ENCODE data around the gene DOK4.

Gene DOK4

DNA sequence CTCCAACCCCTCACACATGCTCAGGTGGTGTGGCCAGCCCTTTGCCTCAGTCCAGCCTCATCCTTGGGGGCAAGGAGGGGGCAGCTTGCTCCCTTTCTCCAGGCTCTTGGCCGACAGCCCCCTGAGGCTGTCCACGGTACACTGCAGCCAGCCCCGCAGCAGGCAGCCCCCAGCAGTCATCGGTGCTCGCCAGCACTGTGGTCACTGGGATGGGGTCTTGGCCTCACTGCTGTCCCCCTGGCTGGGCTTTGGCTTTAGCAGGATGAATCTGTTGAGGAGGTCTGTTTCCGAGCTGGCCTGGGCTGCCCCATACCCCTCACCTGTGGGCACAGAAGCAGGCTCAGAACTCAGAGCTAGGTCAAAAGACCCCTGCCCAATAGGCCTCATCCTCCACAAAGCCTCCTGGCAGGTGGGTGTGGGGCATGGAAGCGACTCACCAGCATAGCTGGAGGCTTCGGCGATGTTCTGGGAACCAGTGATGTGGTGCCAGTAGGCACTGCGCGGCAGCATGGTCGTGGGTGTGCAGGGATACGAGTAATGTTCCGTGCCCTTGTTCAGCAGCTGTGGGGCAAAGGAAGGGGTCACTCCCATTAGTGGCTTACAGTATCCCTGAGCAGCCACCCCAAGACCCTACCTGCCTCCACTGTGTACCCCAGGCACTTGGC, 13.0 kb downstream of the DOK4 start:
- TF ChIP-seq, protein P1, sequence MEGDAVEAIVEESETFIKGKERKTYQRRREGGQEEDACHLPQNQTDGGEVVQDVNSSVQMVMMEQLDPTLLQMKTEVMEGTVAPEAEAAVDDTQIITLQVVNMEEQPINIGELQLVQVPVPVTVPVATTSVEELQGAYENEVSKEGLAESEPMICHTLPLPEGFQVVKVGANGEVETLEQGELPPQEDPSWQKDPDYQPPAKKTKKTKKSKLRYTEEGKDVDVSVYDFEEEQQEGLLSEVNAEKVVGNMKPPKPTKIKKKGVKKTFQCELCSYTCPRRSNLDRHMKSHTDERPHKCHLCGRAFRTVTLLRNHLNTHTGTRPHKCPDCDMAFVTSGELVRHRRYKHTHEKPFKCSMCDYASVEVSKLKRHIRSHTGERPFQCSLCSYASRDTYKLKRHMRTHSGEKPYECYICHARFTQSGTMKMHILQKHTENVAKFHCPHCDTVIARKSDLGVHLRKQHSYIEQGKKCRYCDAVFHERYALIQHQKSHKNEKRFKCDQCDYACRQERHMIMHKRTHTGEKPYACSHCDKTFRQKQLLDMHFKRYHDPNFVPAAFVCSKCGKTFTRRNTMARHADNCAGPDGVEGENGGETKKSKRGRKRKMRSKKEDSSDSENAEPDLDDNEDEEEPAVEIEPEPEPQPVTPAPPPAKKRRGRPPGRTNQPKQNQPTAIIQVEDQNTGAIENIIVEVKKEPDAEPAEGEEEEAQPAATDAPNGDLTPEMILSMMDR (IDR thresholded peaks at IDR 0.05; ENCODE audit: insufficient read depth, low read depth, low read length, missing control alignments): no peak
- no peak overlapping the region for H3K4me3 ChIP-seq (ENCODE audit: low read depth, low read length)
- DNase-seq (ENCODE audit: low read depth): no peak

DNA sequence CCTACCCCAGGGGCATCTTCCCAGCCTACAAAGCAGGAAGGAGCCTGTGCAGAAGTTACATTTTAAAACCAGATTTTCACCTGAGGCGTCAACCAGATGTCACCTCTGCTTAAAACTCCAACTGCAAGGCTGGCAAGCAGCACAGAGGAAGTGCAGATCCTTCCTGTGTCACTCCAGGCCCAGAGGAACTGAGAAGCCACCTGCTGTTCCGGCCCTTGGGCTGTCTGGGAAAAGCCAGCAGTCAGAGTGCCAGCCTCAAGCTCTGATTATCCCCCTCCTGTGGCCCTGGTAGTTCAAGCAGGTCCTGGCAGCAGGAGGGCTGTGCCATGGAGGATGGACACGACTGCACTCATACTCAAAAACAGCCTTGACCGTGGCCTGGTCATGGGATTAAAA, 13.6 kb downstream of the DOK4 start:
- no peak overlapping the region for H3K4me3 ChIP-seq (ENCODE audit: low read depth, low read length)
- TF ChIP-seq, protein P1 (IDR thresholded peaks at IDR 0.05; ENCODE audit: insufficient read depth, low read depth, low read length, missing control alignments): no peak
- DNase-seq (ENCODE audit: low read depth): no peak

DNA sequence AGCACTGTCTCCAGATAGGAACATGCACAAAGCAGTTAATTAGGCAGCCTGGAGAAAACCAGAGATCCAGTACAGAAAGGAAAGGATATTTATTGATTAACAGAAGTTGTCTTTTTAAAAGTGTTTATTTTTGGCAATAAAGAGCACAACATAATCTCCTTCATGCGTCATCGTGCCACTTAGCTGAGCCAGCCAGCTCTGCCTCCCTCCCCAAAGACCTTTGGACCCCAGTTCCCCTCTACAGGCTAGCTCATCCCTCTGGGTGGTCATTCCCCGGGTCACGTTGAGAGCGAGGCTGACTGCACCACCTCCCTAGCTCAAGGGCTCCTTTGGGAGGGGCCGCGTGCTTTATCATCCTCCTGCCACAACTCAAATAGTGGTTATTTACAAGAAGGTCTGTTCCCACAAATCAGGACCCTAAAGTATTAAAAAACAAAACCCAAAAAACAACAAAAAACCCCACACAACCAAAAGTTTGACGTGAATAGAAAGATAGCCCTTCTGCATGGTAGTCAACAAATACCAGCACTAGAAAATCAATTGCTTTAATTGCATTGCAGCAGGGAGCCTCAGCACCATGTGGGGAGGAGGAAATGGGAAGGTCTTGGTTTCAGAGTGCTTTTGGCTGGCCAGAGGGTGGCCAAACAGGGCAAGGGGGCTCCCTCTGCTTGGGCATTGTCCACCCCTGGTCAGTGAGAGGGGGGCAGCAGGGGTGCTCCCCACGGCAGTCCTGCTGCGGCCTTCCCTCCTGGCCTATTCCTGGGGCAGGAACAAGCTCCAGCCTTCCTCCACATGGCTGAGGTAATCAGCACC, 14.2 kb downstream of the DOK4 start:
- DNase-seq (ENCODE audit: low read depth): no peak
- TF ChIP-seq, protein P1 (IDR thresholded peaks at IDR 0.05; ENCODE audit: insufficient read depth, low read depth, low read length, missing control alignments): no peak

DNA sequence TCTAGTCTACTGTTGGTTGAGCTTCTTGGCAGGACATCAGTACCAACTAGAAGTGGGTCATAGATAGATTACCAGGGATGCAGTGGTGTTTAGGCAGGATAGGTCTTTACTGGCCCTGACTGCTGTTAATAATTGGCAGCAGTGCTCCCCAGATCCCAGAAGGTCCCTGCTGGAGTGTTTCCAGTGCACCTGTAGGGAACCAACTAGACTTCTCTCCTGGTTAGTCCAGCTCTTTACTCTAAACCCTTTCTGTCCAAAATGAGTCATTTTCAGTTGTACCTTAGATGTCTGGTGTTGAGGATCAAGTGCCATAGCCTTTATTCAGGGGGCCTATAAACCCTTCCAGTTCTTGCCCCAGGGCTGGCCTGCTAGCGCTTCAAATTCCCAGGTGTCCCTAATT, 15.1 kb downstream of the DOK4 start:
- H3K4me3 ChIP-seq (ENCODE audit: low read depth, low read length): no peak overlapping the region
- no peak for DNase-seq (ENCODE audit: low read depth)
- TF ChIP-seq, protein P1 (IDR thresholded peaks at IDR 0.05; ENCODE audit: insufficient read depth, low read depth, low read length, missing control alignments): no peak

More for the DNA sequence above, 14.2 kb downstream of the DOK4 start:
- H3K4me3 ChIP-seq (ENCODE audit: low read depth, low read length): no peak overlapping the region

DNA sequence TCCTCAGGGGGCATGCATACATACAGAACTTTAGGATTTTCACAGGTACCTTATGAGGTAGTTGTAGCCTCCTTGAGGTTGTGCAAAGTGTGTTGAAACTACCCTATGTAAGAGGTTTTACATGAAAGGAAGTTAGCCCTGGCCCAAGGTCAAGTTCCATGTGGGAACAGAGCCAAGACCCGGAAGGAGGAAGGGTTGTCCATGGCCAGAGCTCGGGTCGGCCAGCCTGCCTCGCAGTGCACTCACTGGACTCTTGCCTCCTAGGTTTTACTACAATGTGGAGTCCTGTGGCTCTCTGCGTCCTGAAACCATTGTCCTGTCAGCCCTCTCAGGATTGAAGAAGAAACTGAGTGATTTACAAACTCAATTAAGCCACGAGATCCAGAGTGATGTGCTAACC, 15.6 kb downstream of the DOK4 start:
- DNase-seq (ENCODE audit: low read depth): no peak
- TF ChIP-seq, protein P1 (IDR thresholded peaks at IDR 0.05; ENCODE audit: insufficient read depth, low read depth, low read length, missing control alignments): no peak

DNA sequence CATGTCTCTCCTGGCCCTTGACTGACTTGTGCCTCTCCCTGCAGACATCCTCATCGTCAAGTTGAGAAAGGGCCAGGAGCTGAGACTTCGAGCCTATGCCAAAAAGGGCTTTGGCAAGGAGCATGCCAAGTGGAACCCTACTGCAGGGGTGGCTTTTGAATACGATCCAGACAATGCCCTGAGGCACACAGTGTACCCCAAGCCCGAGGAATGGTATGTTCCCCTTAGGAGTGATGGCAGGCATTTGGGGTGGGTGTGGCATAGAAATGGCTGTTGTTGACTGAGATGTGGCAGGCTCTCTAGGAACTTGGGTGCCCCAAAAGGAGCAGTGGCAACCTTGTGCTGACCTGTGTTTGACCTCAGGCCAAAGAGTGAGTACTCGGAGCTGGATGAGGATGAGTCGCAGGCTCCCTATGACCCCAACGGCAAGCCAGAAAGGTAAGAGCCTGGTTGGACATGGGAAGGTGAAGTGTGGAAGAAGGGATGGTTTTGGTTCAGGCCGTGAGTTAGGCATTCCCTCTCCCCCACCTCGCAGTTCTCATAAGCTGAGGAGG, 16.3 kb downstream of the DOK4 start:
- DNase-seq (ENCODE audit: low read depth): no peak

More for the DNA sequence above, 15.6 kb downstream of the DOK4 start:
- H3K4me3 ChIP-seq (ENCODE audit: low read depth, low read length): no peak overlapping the region

More for the DNA sequence above, 16.3 kb downstream of the DOK4 start:
- TF ChIP-seq, protein P1 (IDR thresholded peaks at IDR 0.05; ENCODE audit: insufficient read depth, low read depth, low read length, missing control alignments): no peak
- H3K4me3 ChIP-seq (ENCODE audit: low read depth, low read length): no peak overlapping the region

Measured in GM12865 (cell line).